A549 (cell line): ENCODE results near the gene EID1. TPM values are rescaled to one million over a fixed set of nuclear protein-coding genes. Genes with fewer than 3 reads are reported as not detected.

Source experiments
- ATAC-seq, 2 experiments: fragments of 200-7000 bp in 1 of 2; fragments of >200 bp in 1 of 2; cut with Nextera tagmentation in 1 of 2; cut with Tn5 transposase in 1 of 2; 3 replicates each; pipeline versions ENCODE4 v1.8.0 to v1.9.1; 2018 to 2020; ENCODE audit warnings: mild to moderate bottlenecking in 1 of 2, moderate library complexity in 1 of 2
- CTCF ChIA-PET: fragments of 300-600 bp; sonication (Branson Sonifier 250); formaldehyde crosslinking; extraction: SDS; loops from one replicate; lab custom pipeline; 2021; ENCODE audit warnings: antibody characterized with exemption, inconsistent platforms; lab: Yijun Ruan, JAX
- POLR2A ChIA-PET: fragments of 350-600 bp; formaldehyde crosslinking; extraction: SDS; loops from one replicate; lab custom pipeline; 2021; ENCODE audit warnings: antibody characterized with exemption, inconsistent platforms; lab: Yijun Ruan, JAX
- DNase-seq, 2 experiments: peaks; one replicate each; pipeline versions ENCODE4 v3.0.0 to v3.0.0-alpha.2; 2011 to 2016; ENCODE audit warnings: low read depth in 1 of 2, low spot score in 1 of 2
- FAIRE-seq: peaks from 2 replicates; lab custom pipeline; 2011; peaks lifted over from hg19 to GRCh38; lab: Jason Lieb, UNC
- H3K27ac ChIP-seq, 2 experiments: fragments of >200 bp; sonication (Bioruptor Twin); formaldehyde crosslinking; 3 replicates each; pipeline ENCODE4 v1.5.1; 2016 to 2017
- H3K4me1 ChIP-seq: fragments of >200 bp; sonication (Bioruptor Twin); formaldehyde crosslinking; 3 replicates; pipeline ENCODE4 v1.6.1; 2016
- H3K4me2 ChIP-seq: fragments of >200 bp; sonication (Bioruptor Twin); formaldehyde crosslinking; 3 replicates; pipeline ENCODE4 v1.6.1; 2016
- H3K4me3 ChIP-seq: fragments of >200 bp; sonication (Bioruptor Twin); formaldehyde crosslinking; 3 replicates; pipeline ENCODE4 v1.5.1; 2016
- H3K9me3 ChIP-seq: fragments of >200 bp; sonication (Bioruptor Twin); formaldehyde crosslinking; 3 replicates; pipeline ENCODE4 v1.6.1; 2016
- BCL3 ChIP-seq: fragments of >200 bp; sonication (Bioruptor Twin); formaldehyde crosslinking; IDR thresholded peaks from 3 replicates; pipeline ENCODE4 v1.6.1; 2016
- BHLHE40 ChIP-seq: IDR thresholded peaks from 2 replicates; pipeline ENCODE4 v1.6.1; 2012; ENCODE audit warnings: low read depth, low read length, inconsistent platforms
- CEBPB ChIP-seq, 2 experiments: fragments of >200 bp in 1 of 2; sonication (Bioruptor Twin) in 1 of 2; formaldehyde crosslinking in 1 of 2; IDR thresholded peaks; 2 replicates each; pipeline ENCODE4 v1.6.1; 2012 to 2016
- EHF ChIP-seq: fragments of 250-450 bp; sonication (Bioruptor Pico); IDR thresholded peaks from 2 replicates; pipeline ENCODE4 v1.5.0; 2020; ENCODE audit warnings: mild to moderate bottlenecking
- EHMT2 ChIP-seq: fragments of 200-600 bp; sonication (generic); IDR thresholded peaks from 2 replicates; pipeline ENCODE4 v1.6.1; 2016; ENCODE audit warnings: antibody characterized with exemption, low read depth, mild to moderate bottlenecking, moderate library complexity
- FOXS1 ChIP-seq: fragments of 250-450 bp; sonication (Bioruptor Pico); IDR thresholded peaks from 2 replicates; pipeline ENCODE4 v1.5.0; 2020; ENCODE audit warnings: mild to moderate bottlenecking, moderate library complexity
- GATA3 ChIP-seq: IDR thresholded peaks from 2 replicates; pipeline ENCODE4 v1.6.1; 2012; ENCODE audit warnings: borderline replicate concordance
- HES2 ChIP-seq: fragments of >200 bp; sonication (Bioruptor Twin); formaldehyde crosslinking; IDR thresholded peaks from 2 replicates; pipeline ENCODE4 v1.6.1; 2016
- HOXA7 ChIP-seq: fragments of 250-450 bp; sonication (Bioruptor Pico); IDR thresholded peaks from 2 replicates; pipeline ENCODE4 v1.5.0; 2020; ENCODE audit warnings: mild to moderate bottlenecking, moderate library complexity
- HOXB13 ChIP-seq: fragments of 250-450 bp; sonication (Bioruptor Pico); IDR thresholded peaks from 2 replicates; pipeline ENCODE4 v1.5.0; 2020; ENCODE audit warnings: low read depth, mild to moderate bottlenecking, moderate library complexity
- KDM1A ChIP-seq: fragments of 200-600 bp; sonication (generic); IDR thresholded peaks from 2 replicates; pipeline ENCODE4 v1.6.1; 2016; ENCODE audit warnings: low read depth, mild to moderate bottlenecking
- MAZ ChIP-seq: fragments of 150-350 bp; IDR thresholded peaks from 2 replicates; pipeline ENCODE4 v1.6.1; 2014; ENCODE audit warnings: antibody characterized with exemption, low read depth, low read length, borderline replicate concordance
- POLR2A ChIP-seq: IDR thresholded peaks from 2 replicates; pipeline ENCODE4 v1.6.1; 2012; ENCODE audit warnings: mild to moderate bottlenecking, low read length
- RFX5 ChIP-seq: fragments of 450-650 bp; IDR thresholded peaks from 2 replicates; pipeline ENCODE4 v1.7.1; 2014; ENCODE audit warnings: antibody characterized with exemption, mild to moderate bottlenecking, moderate library complexity
- SMC3 ChIP-seq: fragments of >200 bp; sonication (Bioruptor Twin); formaldehyde crosslinking; IDR thresholded peaks from 3 replicates; pipeline ENCODE4 v1.6.1; 2018; ENCODE audit warnings: inconsistent platforms
- USF2 ChIP-seq: fragments of 450-650 bp; IDR thresholded peaks from 2 replicates; pipeline ENCODE4 v1.6.1; 2014; ENCODE audit warnings: antibody characterized with exemption
- ZFP36 ChIP-seq: fragments of 450-650 bp; IDR thresholded peaks from 2 replicates; pipeline ENCODE4 v1.6.1; 2014; ENCODE audit warnings: borderline replicate concordance; ENCODE audit not compliant: partially characterized antibody
- ZNF302 ChIP-seq: fragments of 250-450 bp; sonication (Bioruptor Pico); IDR thresholded peaks from 2 replicates; pipeline ENCODE4 v1.9.0; 2021; ENCODE audit warnings: inconsistent platforms, mild to moderate bottlenecking, moderate library complexity
- ZSCAN20 ChIP-seq: fragments of 250-450 bp; sonication (Bioruptor Pico); IDR thresholded peaks from 2 replicates; pipeline ENCODE4 v1.8.0; 2022; ENCODE audit warnings: mild to moderate bottlenecking, moderate library complexity
- WGBS: methylation state at CpG from one replicate; pipeline ENCODE4 v1.1.6; 2017; ENCODE audit errors: missing lambda C conversion rate; 5-methylcytosine and 5-hydroxymethylcytosine counted together
- polyA plus RNA-seq, 4 experiments: library from polyadenylated mRNA; depleted of rRNA in 3 of 4; stranded (reverse); fragments of >200 nt; fragmentation: RNase III in 1 of 4; extraction: RNeasy Plus Mini Kit Qiagen cat#74134 plus additional on column Dnase treatment in 1 of 4; gene quantifications; 2 replicates in 3 of 4; 3 replicates in 1 of 4; pipeline ENCODE4 v1.2.3, GENCODE V29; 2011 to 2017
- TF ChIP-seq, protein P1 (sequence below): fragments of 200-600 bp; sonication (generic); IDR thresholded peaks from 2 replicates; pipeline ENCODE4 v1.6.1; 2016; ENCODE audit warnings: antibody characterized with exemption, mild to moderate bottlenecking, moderate library complexity
- TF ChIP-seq, protein P2 (sequence below): IDR thresholded peaks from 2 replicates; pipeline ENCODE4 v1.6.1; 2012

Gene EID1
- polyA plus RNA-seq, 2 of the 4 experiments (the other 2 are of a cell fraction), result 125 to 182 TPM

DNA sequence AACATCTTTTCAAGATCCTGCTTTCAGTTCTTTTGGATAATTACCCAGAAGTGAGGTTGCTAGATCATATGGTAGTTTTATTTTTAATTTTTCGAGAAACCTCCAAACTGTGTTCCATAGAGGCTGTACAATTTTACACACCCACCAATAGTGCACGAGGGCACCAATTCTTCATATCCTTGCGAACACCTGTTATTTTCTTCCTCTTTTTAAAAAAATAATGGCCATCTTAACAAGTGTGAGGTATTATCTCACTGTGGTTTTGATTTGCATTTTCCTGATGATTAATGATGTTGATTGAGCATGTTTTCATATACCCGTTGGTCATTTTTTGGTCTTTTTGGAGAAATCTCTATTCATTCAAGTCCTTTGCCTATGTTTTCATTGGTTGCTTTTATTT is 49.5 kb upstream of the EID1 start:
- no peak for TF ChIP-seq FOXS1
- TF ChIP-seq, protein P1, sequence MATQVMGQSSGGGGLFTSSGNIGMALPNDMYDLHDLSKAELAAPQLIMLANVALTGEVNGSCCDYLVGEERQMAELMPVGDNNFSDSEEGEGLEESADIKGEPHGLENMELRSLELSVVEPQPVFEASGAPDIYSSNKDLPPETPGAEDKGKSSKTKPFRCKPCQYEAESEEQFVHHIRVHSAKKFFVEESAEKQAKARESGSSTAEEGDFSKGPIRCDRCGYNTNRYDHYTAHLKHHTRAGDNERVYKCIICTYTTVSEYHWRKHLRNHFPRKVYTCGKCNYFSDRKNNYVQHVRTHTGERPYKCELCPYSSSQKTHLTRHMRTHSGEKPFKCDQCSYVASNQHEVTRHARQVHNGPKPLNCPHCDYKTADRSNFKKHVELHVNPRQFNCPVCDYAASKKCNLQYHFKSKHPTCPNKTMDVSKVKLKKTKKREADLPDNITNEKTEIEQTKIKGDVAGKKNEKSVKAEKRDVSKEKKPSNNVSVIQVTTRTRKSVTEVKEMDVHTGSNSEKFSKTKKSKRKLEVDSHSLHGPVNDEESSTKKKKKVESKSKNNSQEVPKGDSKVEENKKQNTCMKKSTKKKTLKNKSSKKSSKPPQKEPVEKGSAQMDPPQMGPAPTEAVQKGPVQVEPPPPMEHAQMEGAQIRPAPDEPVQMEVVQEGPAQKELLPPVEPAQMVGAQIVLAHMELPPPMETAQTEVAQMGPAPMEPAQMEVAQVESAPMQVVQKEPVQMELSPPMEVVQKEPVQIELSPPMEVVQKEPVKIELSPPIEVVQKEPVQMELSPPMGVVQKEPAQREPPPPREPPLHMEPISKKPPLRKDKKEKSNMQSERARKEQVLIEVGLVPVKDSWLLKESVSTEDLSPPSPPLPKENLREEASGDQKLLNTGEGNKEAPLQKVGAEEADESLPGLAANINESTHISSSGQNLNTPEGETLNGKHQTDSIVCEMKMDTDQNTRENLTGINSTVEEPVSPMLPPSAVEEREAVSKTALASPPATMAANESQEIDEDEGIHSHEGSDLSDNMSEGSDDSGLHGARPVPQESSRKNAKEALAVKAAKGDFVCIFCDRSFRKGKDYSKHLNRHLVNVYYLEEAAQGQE, result no peak
- no peak for TF ChIP-seq HES2
- ATAC-seq, result no peak
- Histone ChIP-seq H3K27ac (no peak overlapping the region), H3K9me3 (0 out of 3 replicates have a peak, but pooled peaks cover 4% of the 10 kb centered on the region), H3K4me1 (no peaks in the 10 kb centered on the region), H3K4me2 (no peak overlapping the region), H3K4me3 (no peak overlapping the region)
- 31% methylated on average over 4 of the region's 4 CpGs for WGBS
- CTCF ChIA-PET, result no interaction called here
- DNase-seq, result no peak
- FAIRE-seq, result no peak
- POLR2A ChIA-PET, result no interaction called here

- Histone ChIP-seq H3K4me1 (no peaks in the 10 kb centered on the region), H3K4me3 (no peak overlapping the region), H3K9me3 (0 out of 3 replicates have a peak, but pooled peaks cover 4% of the 10 kb centered on the region), H3K27ac (no peak overlapping the region), H3K4me2 (no peak overlapping the region)
- DNase-seq (no peak), FAIRE-seq (no peak)
- POLR2A ChIA-PET, result no interaction called here
- CTCF ChIA-PET, result no interaction called here
- no peak for TF ChIP-seq MAZ
- TF ChIP-seq BHLHE40, result no peak
- no peak for TF ChIP-seq GATA3
- no peak for TF ChIP-seq BCL3
- TF ChIP-seq ZNF302 (CRISPR knock-in tag), result no peak
- TF ChIP-seq SMC3, result no peak
- TF ChIP-seq RFX5, result no peak
- no peak for TF ChIP-seq KDM1A
- no peak for TF ChIP-seq ZFP36
- no peak for TF ChIP-seq POLR2A
- TF ChIP-seq EHMT2, result no peak
- TF ChIP-seq HOXB13 (CRISPR knock-in tag), result no peak
- no peak for TF ChIP-seq CEBPB (IDR thresholded peaks at IDR 0.05)
- TF ChIP-seq, protein P2, sequence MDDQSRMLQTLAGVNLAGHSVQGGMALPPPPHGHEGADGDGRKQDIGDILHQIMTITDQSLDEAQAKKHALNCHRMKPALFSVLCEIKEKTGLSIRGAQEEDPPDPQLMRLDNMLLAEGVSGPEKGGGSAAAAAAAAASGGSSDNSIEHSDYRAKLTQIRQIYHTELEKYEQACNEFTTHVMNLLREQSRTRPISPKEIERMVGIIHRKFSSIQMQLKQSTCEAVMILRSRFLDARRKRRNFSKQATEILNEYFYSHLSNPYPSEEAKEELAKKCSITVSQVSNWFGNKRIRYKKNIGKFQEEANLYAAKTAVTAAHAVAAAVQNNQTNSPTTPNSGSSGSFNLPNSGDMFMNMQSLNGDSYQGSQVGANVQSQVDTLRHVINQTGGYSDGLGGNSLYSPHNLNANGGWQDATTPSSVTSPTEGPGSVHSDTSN, result no peak
- TF ChIP-seq HOXA7 (CRISPR knock-in tag), result no peak
- no peak for TF ChIP-seq USF2
- TF ChIP-seq ZSCAN20 (CRISPR knock-in tag), result no peak
- no peak for TF ChIP-seq EHF
- TF ChIP-seq, all 56 proteins: peak for 0
- no peak for ATAC-seq
Measured at GRCh38 chr15:48828906-48829305, 49.0 kb upstream of the EID1 start.
